ENCODE results near the gene PRKCA.
A peak's percentile ranks its signal among the peaks of the same experiment; 100 is the strongest.
"Not testable (repeated sequence)": the region's sequence is repeated elsewhere in the genome, so short reads cannot be mapped to it uniquely, and the experiment has no call there.

Gene PRKCA

DNA sequence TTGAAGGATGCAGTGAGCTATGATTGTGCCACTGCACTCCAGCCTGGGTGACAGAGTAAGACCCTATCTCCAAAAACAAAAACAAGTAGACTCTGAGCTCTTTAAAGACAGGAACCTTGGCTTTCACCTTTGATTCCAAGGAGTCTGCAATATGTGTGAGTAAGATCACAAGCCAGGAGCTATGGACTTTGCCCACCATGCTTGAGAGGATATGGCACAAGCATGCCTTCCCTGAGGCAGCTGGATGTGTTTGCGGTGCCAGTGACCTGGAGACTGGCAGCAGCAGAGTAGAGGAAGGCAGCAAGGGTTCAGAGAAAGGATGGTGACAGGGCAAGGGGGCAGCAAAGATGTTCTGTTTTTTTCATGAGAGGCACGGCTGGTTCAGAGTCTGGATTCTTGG lies 14.5 kb upstream of the PRKCA start:
- TF ChIP-seq CTCF (IDR thresholded peaks at IDR 0.05; ENCODE audit: poor library complexity, severe bottlenecking) = no peak
- Histone ChIP-seq H3K36me3 (ENCODE audit: low read depth) (no peaks in the 10 kb centered on the region), H3K4me3 (ENCODE audit: severe bottlenecking) (no peak overlapping the region), H3K9me3 (ENCODE audit: severe bottlenecking) (no peaks in the 10 kb centered on the region), H3K27me3 (ENCODE audit: insufficient read depth, poor library complexity, severe bottlenecking) (no peaks in the 10 kb centered on the region), H3K4me1 (ENCODE audit: insufficient read depth, poor library complexity, severe bottlenecking) (no peaks in the 10 kb centered on the region), H3K27ac (ENCODE audit: poor library complexity, severe bottlenecking) (no peak overlapping the region)
- no peak for DNase-seq (ENCODE audit: low spot score)
- ATAC-seq (ENCODE audit: low read depth) = no peak

DNA sequence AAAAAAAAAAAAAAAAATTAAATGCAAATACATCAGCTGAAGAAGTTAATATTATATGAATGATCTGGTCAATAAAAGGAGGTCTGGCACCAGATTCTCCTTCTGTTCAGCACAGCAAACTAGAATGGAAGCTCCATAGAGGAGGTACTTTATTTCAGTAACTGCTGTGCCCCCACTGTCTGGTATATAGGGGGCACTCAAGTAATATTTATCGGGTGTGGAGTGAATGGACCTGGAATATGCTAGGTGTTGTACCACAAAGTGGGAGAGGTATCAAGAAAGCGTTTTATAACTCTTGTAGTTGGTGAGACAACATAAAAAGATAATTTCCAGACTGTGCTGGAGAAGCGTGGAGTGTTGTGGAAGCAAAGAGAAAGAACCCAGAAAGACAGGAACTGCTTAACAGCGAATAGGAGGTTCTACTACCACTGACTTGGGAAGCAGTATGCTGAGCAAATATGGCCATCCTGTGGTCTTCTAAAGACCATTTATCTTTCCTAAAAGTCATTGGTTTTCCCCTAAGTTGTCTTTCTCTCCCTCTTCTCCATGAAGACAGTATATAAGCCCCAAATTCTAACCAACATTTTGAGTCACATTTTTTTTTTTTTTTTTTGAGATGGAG lies 12.2 kb upstream of the PRKCA start:
- DNase-seq (ENCODE audit: low spot score) (no peak), ATAC-seq (ENCODE audit: low read depth) (peak; percentile 53; the same call in 1 of the 3 replicates)
- Histone ChIP-seq H3K4me1 (ENCODE audit: insufficient read depth, poor library complexity, severe bottlenecking) (no peaks in the 10 kb centered on the region), H3K36me3 (ENCODE audit: low read depth) (no peaks in the 10 kb centered on the region), H3K27ac (ENCODE audit: poor library complexity, severe bottlenecking) (no peak overlapping the region), H3K9me3 (ENCODE audit: severe bottlenecking) (no peaks in the 10 kb centered on the region), H3K4me3 (ENCODE audit: severe bottlenecking) (no peak overlapping the region), H3K27me3 (ENCODE audit: insufficient read depth, poor library complexity, severe bottlenecking) (no peaks in the 10 kb centered on the region)
- TF ChIP-seq CTCF (IDR thresholded peaks at IDR 0.05; ENCODE audit: poor library complexity, severe bottlenecking) = no peak

- H3K27ac ChIP-seq (ENCODE audit: poor library complexity, severe bottlenecking) = no peak overlapping the region
- ATAC-seq (ENCODE audit: low read depth) = no peak
These were observed 10.1 kb upstream of the PRKCA start for GRCh38 chr17:66292353-66292752.

DNA sequence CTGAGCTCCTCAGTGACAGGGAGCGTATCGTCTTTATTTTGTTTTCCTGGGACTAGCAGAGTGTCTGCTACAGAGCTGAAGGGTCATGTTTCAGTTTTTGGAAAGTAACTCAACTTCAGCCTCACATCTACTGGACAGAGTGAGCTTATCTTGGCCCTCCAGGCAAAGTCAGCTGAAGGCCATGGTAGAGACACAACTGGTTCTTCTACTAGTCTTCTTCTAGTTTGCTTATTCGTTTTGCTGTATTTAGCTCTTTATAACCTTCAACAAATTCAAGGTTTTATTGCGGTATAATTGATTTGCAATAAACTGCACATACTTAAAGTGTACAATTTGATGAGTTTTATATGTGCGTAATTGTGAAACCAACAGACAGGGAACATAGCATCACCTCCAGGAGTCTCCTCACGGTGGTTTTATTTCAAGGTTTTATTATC lies 6.1 kb upstream of the PRKCA start:
- Histone ChIP-seq H3K4me3 (ENCODE audit: severe bottlenecking) (no peak overlapping the region), H3K36me3 (ENCODE audit: low read depth) (no peaks in the 10 kb centered on the region), H3K9me3 (ENCODE audit: severe bottlenecking) (no peaks in the 10 kb centered on the region), H3K27ac (ENCODE audit: poor library complexity, severe bottlenecking) (no peak overlapping the region), H3K27me3 (ENCODE audit: insufficient read depth, poor library complexity, severe bottlenecking) (no peaks in the 10 kb centered on the region), H3K4me1 (ENCODE audit: insufficient read depth, poor library complexity, severe bottlenecking) (no peaks in the 10 kb centered on the region)
- no peak for ATAC-seq (ENCODE audit: low read depth)
- DNase-seq (ENCODE audit: low spot score) = no peak
- no peak for TF ChIP-seq CTCF (IDR thresholded peaks at IDR 0.05; ENCODE audit: poor library complexity, severe bottlenecking)

More at GRCh38 chr17:66292353-66292752, 10.1 kb upstream of the PRKCA start:
- Histone ChIP-seq H3K4me3 (ENCODE audit: severe bottlenecking) (no peak overlapping the region), H3K9me3 (ENCODE audit: severe bottlenecking) (no peaks in the 10 kb centered on the region), H3K4me1 (ENCODE audit: insufficient read depth, poor library complexity, severe bottlenecking) (no peaks in the 10 kb centered on the region), H3K36me3 (ENCODE audit: low read depth) (no peaks in the 10 kb centered on the region), H3K27me3 (ENCODE audit: insufficient read depth, poor library complexity, severe bottlenecking) (no peaks in the 10 kb centered on the region)
- no peak for TF ChIP-seq CTCF (IDR thresholded peaks at IDR 0.05; ENCODE audit: poor library complexity, severe bottlenecking)
- DNase-seq (ENCODE audit: low spot score) = no peak

DNA sequence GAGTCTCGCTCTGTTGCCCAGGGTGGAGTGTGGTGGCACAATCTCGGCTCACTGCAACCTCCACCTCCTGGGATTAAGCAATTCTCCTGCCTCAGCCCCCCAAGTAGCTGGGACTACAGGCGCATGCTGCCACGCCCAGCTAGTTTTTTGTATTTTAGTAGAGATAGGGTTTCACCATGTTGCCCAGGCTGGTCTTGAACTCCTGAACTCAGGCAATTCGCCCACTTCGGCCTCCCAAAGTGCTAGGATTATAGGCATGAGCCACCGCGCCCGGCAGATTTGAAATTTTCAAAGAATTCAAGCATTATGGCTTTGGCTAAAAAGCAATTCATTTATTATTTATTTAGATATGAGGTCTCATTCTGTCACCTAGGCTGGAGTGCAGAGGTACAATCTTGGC lies 5.0 kb upstream of the PRKCA start:
- not testable (repeated sequence) for H3K36me3 ChIP-seq (ENCODE audit: low read depth); DNase-seq (ENCODE audit: low spot score); H3K4me3 ChIP-seq (ENCODE audit: severe bottlenecking); H3K9me3 ChIP-seq (ENCODE audit: severe bottlenecking); H3K27me3 ChIP-seq (ENCODE audit: insufficient read depth, poor library complexity, severe bottlenecking); H3K27ac ChIP-seq (ENCODE audit: poor library complexity, severe bottlenecking); ATAC-seq (ENCODE audit: low read depth); H3K4me1 ChIP-seq (ENCODE audit: insufficient read depth, poor library complexity, severe bottlenecking)

All from RWPE2 (cell line).